ENCODE data around the gene KRTAP2-3. TPM values are rescaled to one million over a fixed set of nuclear protein-coding genes. Genes with fewer than 3 reads are reported as not detected.

KRTAP2-3 gene
- total and polyA plus RNA-seq, 2 of the 4 experiments (the other 2 are of a cell fraction) = 1.4 to 35.2 TPM

DNA sequence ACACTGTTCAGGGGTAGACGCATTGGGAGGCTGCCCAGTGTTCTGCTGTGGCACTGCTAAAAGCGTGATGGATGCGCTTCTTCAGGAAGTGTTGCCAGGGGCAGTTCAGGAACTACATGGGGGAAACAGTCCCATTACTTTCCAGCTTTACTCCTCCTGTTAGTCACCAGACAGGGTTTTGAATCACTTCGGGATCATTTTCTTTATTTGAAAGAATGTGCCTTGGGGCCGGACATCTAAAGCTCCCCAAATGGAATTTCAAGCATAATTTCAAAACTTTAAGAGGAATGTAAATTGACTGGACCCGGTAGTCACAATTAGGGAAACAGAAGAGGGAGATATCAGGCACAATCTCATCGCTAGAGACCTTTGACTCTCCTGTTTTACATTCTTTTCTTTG, 11.5 kb downstream of the KRTAP2-3 start:
- dilution Hi-C loops (cut with HindIII; ENCODE audit: low sequenced_read_pairs, unreplicated experiment) (no loop called here), in situ Hi-C loops (cut with MboI; ENCODE audit: low sequenced_read_pairs) (no loop called here), intact Hi-C loops (cut with micrococcal nuclease) (no loop called here)
- H4K8ac ChIP-seq (ENCODE audit: low read depth in 2 of 2, low read length in 2 of 2) = peak overlapping the region; percentile 33 to 76; a peak in 3 of 4 replicates
- H3K4me3 ChIP-seq (ENCODE audit: insufficient read depth, low read depth, low read length) = no peak overlapping the region
- H3K27me3 ChIP-seq (ENCODE audit: control insufficient read depth, insufficient read depth, low read length) = no peaks in the 10 kb centered on the region
- H3K14ac ChIP-seq (replicated peaks; ENCODE audit: low read depth, low read length) = peak overlapping the region; percentile 83
- H2BK15ac ChIP-seq (ENCODE audit: low read depth, low read length) = peak overlapping the region; percentile 55; the same call in 2 of the 3 replicates
- ATAC-seq (ENCODE audit: low read depth) (peak; percentile 80), DNase-seq (peak; percentile 60)
- H2AK5ac ChIP-seq (ENCODE audit: low read depth, low read length) = peak overlapping the region; percentile 84
- no peaks in the 10 kb centered on the region for H3K79me1 ChIP-seq (ENCODE audit: low read depth in 1 of 2, low read length in 2 of 2)
- peak overlapping the region; percentile 97 for H3K18ac ChIP-seq (ENCODE audit: low read depth, low read length)
- BruUV-seq (replicated peaks) = no TSS peak
- H4K5ac ChIP-seq (ENCODE audit: low read depth, low read length) = peak overlapping the region; percentile 94; the same call in 1 of the 2 replicates
- H3K4ac ChIP-seq (ENCODE audit: low read depth, low read length) = peak overlapping the region; percentile 80
- H3K9me3 ChIP-seq (ENCODE audit: control insufficient read depth, insufficient read depth, low read length) = no peaks in the 10 kb centered on the region
- no peaks in the 10 kb centered on the region for H4K20me1 ChIP-seq (ENCODE audit: insufficient read depth, low read length)
- no peaks in the 10 kb centered on the region for H3K36me3 ChIP-seq (ENCODE audit: control insufficient read depth, insufficient read depth, low read length)
- H3K9ac ChIP-seq (ENCODE audit: low read depth, low read length) = no peak overlapping the region
- POLR2A ChIA-PET (ENCODE audit: unreplicated experiment) = interaction anchor here (1.0 kb wide), 1 partner anchor 11 kb away, joined by 5 read pairs; no protein-coding TSS in a partner anchor
- peak overlapping the region; percentile 93 for H2BK20ac ChIP-seq (ENCODE audit: low read depth, low read length)
- no peak overlapping the region for H2AK9ac ChIP-seq (replicated peaks; ENCODE audit: low read depth, low read length, poor library complexity)
- TF ChIP-seq RCOR1 (IDR thresholded peaks at IDR 0.05; ENCODE audit: insufficient replicate concordance, low read length) (no peak), MXI1 (IDR thresholded peaks at IDR 0.05; ENCODE audit: borderline replicate concordance, low read depth, low read length) (no peak), MAZ (IDR thresholded peaks at IDR 0.05; ENCODE audit: borderline replicate concordance, low read depth, low read length) (no peak), FOS (IDR thresholded peaks at IDR 0.05; ENCODE audit: low read depth, low read length) (peak; percentile 19; the same call in 1 of the 2 replicates), NFE2L2 (IDR thresholded peaks at IDR 0.05; ENCODE audit: low read depth, low read length) (no peak), RAD21 (IDR thresholded peaks at IDR 0.05; ENCODE audit: low read length) (0 out of 2 replicates have a peak, but pooled peaks have one; percentile 1), CEBPB (IDR thresholded peaks at IDR 0.05; ENCODE audit: low read depth, low read length) (no peak), SMC3 (IDR thresholded peaks at IDR 0.05; ENCODE audit: low read depth, low read length) (no peak), BHLHE40 (IDR thresholded peaks at IDR 0.05; ENCODE audit: low read depth, low read length) (peak; percentile 43; the same call in 1 of the 2 replicates)
- H2BK5ac ChIP-seq (ENCODE audit: low read depth, low read length, poor library complexity, severe bottlenecking) = peak overlapping the region; percentile 82
- H3K4me1 ChIP-seq (ENCODE audit: control insufficient read depth, insufficient read depth, low read length) = peaks cover 5% of the 10 kb centered on the region
- CTCF ChIA-PET = no interaction called here
- H3K23ac ChIP-seq (ENCODE audit: low read depth, low read length) = peak overlapping the region; percentile 57
- H3K9me1 ChIP-seq (ENCODE audit: insufficient read depth, low read length) = peaks cover 11% of the 10 kb centered on the region; the same call in 1 of the 2 replicates
- peak overlapping the region; percentile 70 for H3K4me2 ChIP-seq (ENCODE audit: low read depth, low read length)
- H4K91ac ChIP-seq (ENCODE audit: insufficient read depth, low read depth, low read length) = peak overlapping the region; percentile 85
- peak overlapping the region; percentile 88 for H2BK120ac ChIP-seq (ENCODE audit: low read depth, low read length)
- WGBS, 2 experiments (ENCODE audit: extremely low coverage in 2 of 2, insufficient read length in 1 of 2) = no CpG with 5 or more reads among the region's 7 CpGs
- peak overlapping the region; percentile 69 for H3K27ac ChIP-seq (ENCODE audit: insufficient read depth, low read length)
- H3K56ac ChIP-seq (ENCODE audit: extremely low read depth, insufficient read depth, low read length) = peak overlapping the region; percentile 63
- H2AFZ ChIP-seq (replicated peaks; ENCODE audit: low read length, poor library complexity) = peak overlapping the region; percentile 77
